ENCODE data around the gene SFRP2.

Gene SFRP2
- total RNA-seq = 0 reads per million in 9 experiments

- Mint-ChIP-seq H3K9me3 (no peaks in the 10 kb centered on the region), H3K4me1 (ENCODE audit: low read depth in 2 of 2) (peaks cover 7 to 23% of the 10 kb centered on the region in 2 donors), H3K27ac (no peak within 1 kb of the TSS), H3K4me3 (peak within 1 kb of the TSS; percentile 18 to 69), H3K36me3 (ENCODE audit: insufficient read depth) (no peaks in the 10 kb centered on the region), H3K27me3 (peaks cover 80 to 97% of the 10 kb centered on the region in 2 donors)
- no peak for DNase-seq
- ATAC-seq (replicated peaks) = no peak
These were observed at the start of gene SFRP2 for GRCh38 chr4:153788413-153789276. Gene SFRP2 (minus strand): TSS chr4:153789083. CDS start chr4:153788835, 248 bp downstream.

- no peaks in the 10 kb centered on the region for H3K4me1 Mint-ChIP-seq (ENCODE audit: low read depth in 2 of 2)
- ATAC-seq (replicated peaks) (no peak), DNase-seq (no peak)
- H3K4me3 Mint-ChIP-seq = no peak overlapping the region
- H3K36me3 Mint-ChIP-seq (ENCODE audit: insufficient read depth) = no peaks in the 10 kb centered on the region
- H3K27ac Mint-ChIP-seq = no peak overlapping the region
- no peaks in the 10 kb centered on the region for H3K27me3 Mint-ChIP-seq
- H3K9me3 Mint-ChIP-seq = no peaks in the 10 kb centered on the region
These were observed 49.7 kb upstream of the SFRP2 start for GRCh38 chr4:153838564-153838963.

GRCh38 chr4:153834901-153835300, 46.0 kb upstream of the SFRP2 start:
- Mint-ChIP-seq H3K4me1 (ENCODE audit: low read depth in 2 of 2) (no peaks in the 10 kb centered on the region), H3K36me3 (ENCODE audit: insufficient read depth) (no peaks in the 10 kb centered on the region), H3K27me3 (peaks cover 6 to 10% of the 10 kb centered on the region in 2 donors), H3K4me3 (no peak overlapping the region), H3K27ac (no peak overlapping the region), H3K9me3 (no peaks in the 10 kb centered on the region)
- ATAC-seq (replicated peaks) = no peak
- no peak for DNase-seq

- DNase-seq (no peak), ATAC-seq (replicated peaks) (no peak)
- Mint-ChIP-seq H3K36me3 (ENCODE audit: insufficient read depth) (no peaks in the 10 kb centered on the region), H3K27me3 (peaks cover 10 to 17% of the 10 kb centered on the region in 2 donors), H3K4me3 (no peak overlapping the region), H3K9me3 (no peaks in the 10 kb centered on the region), H3K4me1 (ENCODE audit: low read depth in 2 of 2) (no peaks in the 10 kb centered on the region), H3K27ac (no peak overlapping the region)
These were observed 43.9 kb upstream of the SFRP2 start for GRCh38 chr4:153832720-153833287.

GRCh38 chr4:153832054-153832453, 43.2 kb upstream of the SFRP2 start:
- DNase-seq (no peak), ATAC-seq (replicated peaks) (no peak)
- Mint-ChIP-seq H3K9me3 (no peaks in the 10 kb centered on the region), H3K4me3 (no peak overlapping the region), H3K27ac (no peak overlapping the region), H3K36me3 (ENCODE audit: insufficient read depth) (no peaks in the 10 kb centered on the region), H3K4me1 (ENCODE audit: low read depth in 2 of 2) (no peaks in the 10 kb centered on the region), H3K27me3 (peaks cover 10 to 17% of the 10 kb centered on the region in 2 donors)

- Mint-ChIP-seq H3K27ac (no peak overlapping the region), H3K4me1 (ENCODE audit: low read depth in 2 of 2) (no peaks in the 10 kb centered on the region)
These were observed 42.4 kb upstream of the SFRP2 start for GRCh38 chr4:153831245-153831644.

GRCh38 chr4:153825691-153826090, 36.8 kb upstream of the SFRP2 start:
- DNase-seq (no peak), ATAC-seq (replicated peaks) (no peak)

More at GRCh38 chr4:153831245-153831644, 42.4 kb upstream of the SFRP2 start:
- ATAC-seq (replicated peaks) (no peak), DNase-seq (no peak)
- Mint-ChIP-seq H3K4me3 (no peak overlapping the region), H3K27me3 (peaks cover 10 to 17% of the 10 kb centered on the region in 2 donors), H3K9me3 (no peaks in the 10 kb centered on the region), H3K36me3 (ENCODE audit: insufficient read depth) (no peaks in the 10 kb centered on the region)

GRCh38 chr4:153825126-153825525, 36.2 kb upstream of the SFRP2 start:
- Mint-ChIP-seq H3K4me3 (no peak overlapping the region), H3K27me3 (peaks cover 0 to 24% of the 10 kb centered on the region in 2 donors), H3K9me3 (no peaks in the 10 kb centered on the region), H3K27ac (no peak overlapping the region), H3K4me1 (ENCODE audit: low read depth in 2 of 2) (no peaks in the 10 kb centered on the region), H3K36me3 (ENCODE audit: insufficient read depth) (no peaks in the 10 kb centered on the region)
- no peak for ATAC-seq (replicated peaks)
- no peak for DNase-seq

More at GRCh38 chr4:153825691-153826090, 36.8 kb upstream of the SFRP2 start:
- Mint-ChIP-seq H3K9me3 (no peaks in the 10 kb centered on the region), H3K27ac (no peak overlapping the region), H3K27me3 (peaks cover 5 to 24% of the 10 kb centered on the region in 2 donors), H3K36me3 (ENCODE audit: insufficient read depth) (no peaks in the 10 kb centered on the region), H3K4me1 (ENCODE audit: low read depth in 2 of 2) (no peaks in the 10 kb centered on the region), H3K4me3 (no peak overlapping the region)

GRCh38 chr4:153824501-153824900, 35.6 kb upstream of the SFRP2 start:
- ATAC-seq (replicated peaks) (no peak), DNase-seq (no peak)
- Mint-ChIP-seq H3K27ac (no peak overlapping the region), H3K36me3 (ENCODE audit: insufficient read depth) (no peaks in the 10 kb centered on the region), H3K4me1 (ENCODE audit: low read depth in 2 of 2) (no peaks in the 10 kb centered on the region), H3K27me3 (peaks cover 3 to 25% of the 10 kb centered on the region in 2 donors), H3K4me3 (no peak overlapping the region), H3K9me3 (no peaks in the 10 kb centered on the region)

- no peak overlapping the region for H3K27ac Mint-ChIP-seq
- peaks cover 0 to 3% of the 10 kb centered on the region in 2 donors for H3K9me3 Mint-ChIP-seq
- DNase-seq = no peak
- no peak overlapping the region for H3K4me3 Mint-ChIP-seq
- no peak for ATAC-seq (replicated peaks)
- no peaks in the 10 kb centered on the region for H3K4me1 Mint-ChIP-seq (ENCODE audit: low read depth in 2 of 2)
- H3K36me3 Mint-ChIP-seq (ENCODE audit: insufficient read depth) = no peaks in the 10 kb centered on the region
- peaks cover 14 to 26% of the 10 kb centered on the region in 2 donors for H3K27me3 Mint-ChIP-seq
These were observed 34.6 kb upstream of the SFRP2 start for GRCh38 chr4:153823483-153823882.

GRCh38 chr4:153822316-153822715, 33.4 kb upstream of the SFRP2 start:
- Mint-ChIP-seq H3K4me1 (ENCODE audit: low read depth in 2 of 2) (no peaks in the 10 kb centered on the region), H3K9me3 (peaks cover 0 to 3% of the 10 kb centered on the region in 2 donors), H3K27me3 (peaks cover 25 to 38% of the 10 kb centered on the region in 2 donors), H3K27ac (no peak overlapping the region), H3K36me3 (ENCODE audit: insufficient read depth) (no peaks in the 10 kb centered on the region), H3K4me3 (no peak overlapping the region)
- ATAC-seq (replicated peaks) (no peak), DNase-seq (no peak)

- no peak overlapping the region for H3K4me3 Mint-ChIP-seq
- H3K27me3 Mint-ChIP-seq = peaks cover 40 to 44% of the 10 kb centered on the region in 2 donors
- H3K27ac Mint-ChIP-seq = no peak overlapping the region
- DNase-seq (no peak), ATAC-seq (replicated peaks) (no peak)
- H3K36me3 Mint-ChIP-seq (ENCODE audit: insufficient read depth) = no peaks in the 10 kb centered on the region
- H3K9me3 Mint-ChIP-seq = peaks cover 0 to 3% of the 10 kb centered on the region in 2 donors
- H3K4me1 Mint-ChIP-seq (ENCODE audit: low read depth in 2 of 2) = no peaks in the 10 kb centered on the region
These were observed 28.6 kb upstream of the SFRP2 start for GRCh38 chr4:153817466-153817865.

GRCh38 chr4:153816542-153816941, 27.7 kb upstream of the SFRP2 start:
- H3K9me3 Mint-ChIP-seq = peaks cover 0 to 3% of the 10 kb centered on the region in 2 donors
- H3K4me3 Mint-ChIP-seq = no peak overlapping the region
- H3K27ac Mint-ChIP-seq = no peak overlapping the region
- H3K36me3 Mint-ChIP-seq (ENCODE audit: insufficient read depth) = no peaks in the 10 kb centered on the region
- ATAC-seq (replicated peaks) (no peak), DNase-seq (no peak)
- H3K27me3 Mint-ChIP-seq = peaks cover 40 to 44% of the 10 kb centered on the region in 2 donors
- no peaks in the 10 kb centered on the region for H3K4me1 Mint-ChIP-seq (ENCODE audit: low read depth in 2 of 2)

- Mint-ChIP-seq H3K27me3 (peaks cover 40 to 44% of the 10 kb centered on the region in 2 donors), H3K27ac (no peak overlapping the region), H3K36me3 (ENCODE audit: insufficient read depth) (no peaks in the 10 kb centered on the region), H3K9me3 (peaks cover 0 to 3% of the 10 kb centered on the region in 2 donors), H3K4me1 (ENCODE audit: low read depth in 2 of 2) (peaks cover 1 to 2% of the 10 kb centered on the region in 2 donors), H3K4me3 (no peak overlapping the region)
- DNase-seq (no peak), ATAC-seq (replicated peaks) (no peak)
These were observed 25.9 kb upstream of the SFRP2 start for GRCh38 chr4:153814789-153815188.
